Activated naive CD8-positive, alpha-beta T cell treated with anti-CD3 and anti-CD28 coated beads, Interleukin-2, amount 10 ng/mL, durations not matched to agents 7 days and 5 days (primary cell): Measurements from ENCODE around the gene KCTD16. TPM values are rescaled to one million over a fixed set of nuclear protein-coding genes. Genes with fewer than 3 reads are reported as not detected.
A peak's percentile ranks its signal among the peaks of the same experiment; 100 is the strongest.

ENCODE experiments used
- ATAC-seq: fragments of 150-1000 bp; cut with Tn5 transposase; one replicate; pipeline ENCODE4 v1.10.0; 2021; ENCODE audit warnings: low read depth, moderate library complexity
- POLR2A ChIA-PET: fragments of 350-600 bp; sonication (Branson Sonifier 250); formaldehyde crosslinking; loops from one replicate; lab custom pipeline; 2021; ENCODE audit warnings: antibody characterized with exemption; lab: Charles Lee
- DNase-seq: peaks from one replicate; pipeline ENCODE4 v3.0.0; 2021
- H3K27ac Mint-ChIP-seq: one replicate; pipeline ENCODE4 v1.8.0; 2022; ENCODE audit warnings: mild to moderate bottlenecking, mixed read lengths
- H3K27me3 Mint-ChIP-seq: one replicate; pipeline ENCODE4 v1.8.0; 2022; ENCODE audit warnings: mild to moderate bottlenecking, moderate library complexity, mixed read lengths
- H3K36me3 Mint-ChIP-seq: one replicate; pipeline ENCODE4 v1.8.0; 2021; ENCODE audit warnings: mild to moderate bottlenecking, mixed read lengths
- H3K4me1 Mint-ChIP-seq: one replicate; pipeline ENCODE4 v1.8.0; 2021; ENCODE audit warnings: mixed read lengths
- H3K4me3 Mint-ChIP-seq: one replicate; pipeline ENCODE4 v1.8.0; 2022; ENCODE audit warnings: mild to moderate bottlenecking, moderate library complexity, mixed read lengths
- H3K9me3 Mint-ChIP-seq: one replicate; pipeline ENCODE4 v1.8.0; 2021; ENCODE audit warnings: mixed read lengths
- total RNA-seq, 2 experiments: library from RNA; stranded (reverse); gene quantifications; one replicate each; pipeline ENCODE4 v1.2.3, GENCODE V29; 2021

Gene KCTD16
- total RNA-seq, 2 experiments from 2014 or later = 0.17 to 0.22 TPM

- ATAC-seq (no peak), DNase-seq (no peak)
- H3K4me1 Mint-ChIP-seq = peaks cover 5% of the 10 kb centered on the region
- H3K4me3 Mint-ChIP-seq = no peak overlapping the region
- no peaks in the 10 kb centered on the region for H3K36me3 Mint-ChIP-seq
- H3K27ac Mint-ChIP-seq = no peak overlapping the region
- H3K27me3 Mint-ChIP-seq = peaks cover 7% of the 10 kb centered on the region
- POLR2A ChIA-PET = no interaction called here
- no peaks in the 10 kb centered on the region for H3K9me3 Mint-ChIP-seq
These were observed 29.1 kb upstream of the KCTD16 start for GRCh38 chr5:144141585-144141984.

DNA sequence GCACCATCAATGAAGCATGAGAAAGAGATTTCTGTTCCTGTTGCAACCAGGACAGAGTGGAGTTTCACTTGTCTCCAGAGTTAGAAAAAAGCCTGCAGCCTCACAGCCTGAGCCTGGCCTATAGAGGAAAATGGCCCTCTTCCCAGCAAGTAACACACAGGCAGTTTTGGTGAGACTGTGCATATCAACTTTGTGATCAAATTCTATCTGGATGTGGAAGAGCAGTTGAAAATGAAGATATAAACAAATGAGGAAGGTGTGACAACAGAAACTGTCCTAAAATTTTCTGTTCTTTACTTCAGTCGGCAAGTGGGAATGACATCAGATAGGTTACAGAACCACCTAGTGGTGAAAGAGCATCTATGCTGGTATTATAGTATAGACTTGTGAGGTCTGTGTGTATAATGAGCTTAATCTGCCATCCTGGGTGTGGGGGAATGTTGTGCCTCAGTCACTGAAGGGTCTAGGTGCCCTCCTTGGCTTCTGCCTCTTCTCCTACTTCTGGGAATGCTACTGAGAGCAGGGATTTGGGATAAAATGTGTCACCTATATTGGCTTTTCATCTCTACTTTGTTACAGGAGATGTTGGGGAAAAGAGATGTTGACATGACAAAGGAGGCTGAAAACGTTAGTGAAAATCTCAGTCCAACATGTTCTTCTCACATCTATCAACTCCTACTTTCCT is 28.4 kb upstream of the KCTD16 start:
- H3K27me3 Mint-ChIP-seq = peaks cover 7% of the 10 kb centered on the region
- peaks cover 5% of the 10 kb centered on the region for H3K4me1 Mint-ChIP-seq
- ATAC-seq (peak; percentile 82), DNase-seq (no peak)
- no peak overlapping the region for H3K4me3 Mint-ChIP-seq
- no peaks in the 10 kb centered on the region for H3K36me3 Mint-ChIP-seq
- POLR2A ChIA-PET = interaction anchor here (1.0 kb wide), 1 partner anchor 739 kb away, joined by 3 read pairs; no protein-coding TSS in a partner anchor
- H3K9me3 Mint-ChIP-seq = no peaks in the 10 kb centered on the region
- H3K27ac Mint-ChIP-seq = no peak overlapping the region

DNA sequence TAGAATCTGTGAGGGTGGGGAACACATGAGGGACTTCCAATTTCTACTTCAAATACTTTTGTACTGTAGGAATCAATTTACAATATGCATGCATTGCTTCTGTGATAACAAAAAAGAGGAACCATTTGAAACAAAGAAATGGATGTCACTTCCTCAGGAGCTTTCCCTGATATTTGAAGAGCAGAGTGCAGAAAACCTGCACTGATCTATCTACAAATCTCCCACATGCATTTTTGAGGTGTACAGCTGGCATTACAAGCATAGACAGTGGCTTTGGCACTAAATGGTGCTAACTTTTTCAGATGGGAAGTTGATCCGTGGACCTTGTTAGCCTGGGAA is 27.9 kb upstream of the KCTD16 start:
- Mint-ChIP-seq H3K9me3 (no peaks in the 10 kb centered on the region), H3K4me3 (no peak overlapping the region), H3K27me3 (peaks cover 5% of the 10 kb centered on the region), H3K4me1 (peaks cover 5% of the 10 kb centered on the region), H3K36me3 (no peaks in the 10 kb centered on the region), H3K27ac (no peak overlapping the region)
- DNase-seq (no peak), ATAC-seq (no peak)
- POLR2A ChIA-PET = interaction anchor here (1.0 kb wide), 1 partner anchor 740 kb away, joined by 3 read pairs; no protein-coding TSS in a partner anchor

DNA sequence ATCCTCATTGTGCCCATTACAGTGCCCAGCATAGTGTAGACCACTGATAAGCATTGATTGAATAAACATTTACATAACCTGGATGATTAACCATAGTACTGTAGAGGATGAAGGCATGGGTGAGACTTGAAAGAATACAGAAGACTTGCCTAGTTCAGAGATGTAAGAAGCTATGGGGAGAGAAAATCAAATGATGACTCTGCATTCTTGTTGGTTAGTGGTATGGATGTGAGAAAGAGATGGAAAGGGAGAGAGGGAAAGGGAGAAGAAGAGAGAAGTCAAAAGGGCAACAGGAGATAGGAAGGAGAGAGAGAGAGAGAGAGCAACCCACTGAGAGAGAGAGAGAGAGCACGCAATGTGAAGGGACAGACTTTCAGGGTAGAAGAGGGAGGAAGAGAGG is 27.0 kb upstream of the KCTD16 start:
- POLR2A ChIA-PET = no interaction called here
- Mint-ChIP-seq H3K27ac (no peak overlapping the region), H3K27me3 (peaks cover 5% of the 10 kb centered on the region), H3K9me3 (no peaks in the 10 kb centered on the region), H3K4me3 (no peak overlapping the region), H3K36me3 (no peaks in the 10 kb centered on the region), H3K4me1 (peaks cover 5% of the 10 kb centered on the region)
- DNase-seq = no peak
- ATAC-seq = no peak

DNA sequence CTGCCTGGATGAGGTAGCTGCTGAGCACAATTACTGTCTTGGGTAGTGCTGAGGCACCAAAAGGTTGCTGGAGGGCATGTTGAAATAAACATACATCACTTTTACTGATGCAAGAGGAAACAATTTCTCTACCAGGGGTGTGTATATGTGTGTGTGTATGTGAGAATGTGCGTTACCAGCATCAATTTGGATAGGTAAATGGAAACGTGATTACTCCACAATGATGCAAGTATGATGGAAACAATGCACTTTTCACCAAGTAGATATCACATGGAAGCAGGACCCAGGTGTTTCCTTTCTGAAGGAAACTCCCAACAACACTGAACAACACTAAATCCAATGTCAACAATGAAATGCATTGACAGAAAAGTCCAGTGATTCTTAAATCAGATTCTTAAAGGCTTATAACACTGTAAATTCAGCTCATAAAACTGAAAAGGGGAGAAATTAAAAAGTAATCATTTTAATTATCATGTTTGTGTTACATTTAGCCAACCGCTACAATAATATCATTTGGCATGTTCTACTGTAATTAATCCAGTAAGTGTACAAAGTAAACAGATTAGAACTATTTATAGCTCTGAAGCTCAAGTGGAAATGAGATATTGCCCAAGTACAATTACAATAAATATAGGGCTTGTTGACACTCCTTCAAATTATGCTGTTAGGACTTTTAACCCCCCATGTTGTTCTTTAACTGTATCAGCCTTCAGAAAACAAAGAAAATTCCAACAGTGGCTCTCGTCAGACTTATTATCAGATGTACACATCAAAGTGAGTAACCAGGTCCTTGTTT is 25.5 kb upstream of the KCTD16 start:
- POLR2A ChIA-PET = no interaction called here
- Mint-ChIP-seq H3K27me3 (peaks cover 5% of the 10 kb centered on the region), H3K27ac (no peak overlapping the region), H3K4me3 (no peak overlapping the region), H3K36me3 (no peaks in the 10 kb centered on the region), H3K9me3 (no peaks in the 10 kb centered on the region), H3K4me1 (peaks cover 5% of the 10 kb centered on the region)
- no peak for DNase-seq
- ATAC-seq = no peak

DNA sequence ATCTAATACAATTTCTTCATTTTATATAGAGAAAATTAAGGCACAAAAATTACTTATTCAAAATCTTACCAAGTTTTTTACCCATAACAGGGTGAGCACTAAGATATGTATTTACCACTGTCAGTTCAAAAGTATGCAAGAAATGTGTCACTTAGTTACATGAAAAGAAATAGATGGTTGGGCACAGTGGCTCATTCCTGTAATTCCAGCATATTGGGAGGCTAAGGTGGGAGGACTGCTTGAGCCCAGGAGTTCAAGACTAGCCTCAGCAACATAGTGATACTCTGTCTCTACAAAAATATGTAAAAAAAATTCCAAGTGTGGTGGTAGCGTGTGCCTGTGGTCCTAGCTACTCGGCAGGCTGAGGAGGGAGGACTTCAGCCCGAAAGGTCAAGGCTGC is 19.6 kb upstream of the KCTD16 start:
- no peak overlapping the region for H3K4me3 Mint-ChIP-seq
- H3K36me3 Mint-ChIP-seq = no peaks in the 10 kb centered on the region
- H3K27ac Mint-ChIP-seq = no peak overlapping the region
- ATAC-seq (no peak), DNase-seq (no peak)
- POLR2A ChIA-PET = interaction anchor here (0.7 kb wide), 1 partner anchor 11 kb away, joined by 4 read pairs; no protein-coding TSS in a partner anchor
- no peaks in the 10 kb centered on the region for H3K27me3 Mint-ChIP-seq
- no peaks in the 10 kb centered on the region for H3K9me3 Mint-ChIP-seq
- H3K4me1 Mint-ChIP-seq = no peaks in the 10 kb centered on the region

GRCh38 chr5:144156767-144157171 is 13.9 kb upstream of the KCTD16 start:
- Mint-ChIP-seq H3K4me1 (no peaks in the 10 kb centered on the region), H3K4me3 (no peak overlapping the region), H3K36me3 (peaks cover 9% of the 10 kb centered on the region), H3K27me3 (no peaks in the 10 kb centered on the region), H3K27ac (no peak overlapping the region), H3K9me3 (no peaks in the 10 kb centered on the region)
- DNase-seq = no peak
- POLR2A ChIA-PET = no interaction called here
- ATAC-seq = no peak

DNA sequence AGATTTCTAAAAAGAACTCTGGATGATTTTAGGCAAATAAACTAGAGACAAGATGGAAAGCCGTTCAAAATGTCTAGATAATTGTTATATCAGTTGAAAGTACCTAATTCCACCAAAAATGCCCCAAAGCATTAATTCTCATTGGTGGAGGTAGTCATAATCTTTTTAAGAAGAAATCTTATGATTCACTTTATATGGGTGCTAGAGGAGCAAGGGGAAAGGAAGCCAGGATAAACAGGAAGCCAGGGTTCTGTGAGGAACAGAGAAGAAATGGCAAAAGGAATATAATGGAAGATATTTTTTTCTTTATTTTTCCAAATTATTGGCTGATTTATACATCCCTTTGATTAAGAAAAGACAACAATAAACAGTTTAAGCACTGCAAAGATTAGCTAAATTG is 8.0 kb upstream of the KCTD16 start:
- POLR2A ChIA-PET = no interaction called here
- peaks cover 10% of the 10 kb centered on the region for H3K4me1 Mint-ChIP-seq
- H3K27ac Mint-ChIP-seq = no peak overlapping the region
- peaks cover 23% of the 10 kb centered on the region for H3K36me3 Mint-ChIP-seq
- ATAC-seq = no peak
- H3K9me3 Mint-ChIP-seq = no peaks in the 10 kb centered on the region
- no peak for DNase-seq
- no peak overlapping the region for H3K4me3 Mint-ChIP-seq
- no peaks in the 10 kb centered on the region for H3K27me3 Mint-ChIP-seq

- Mint-ChIP-seq H3K36me3 (peaks cover 22% of the 10 kb centered on the region), H3K4me3 (no peak overlapping the region)
These were observed 4.0 kb upstream of the KCTD16 start for GRCh38 chr5:144166696-144167095.

DNA sequence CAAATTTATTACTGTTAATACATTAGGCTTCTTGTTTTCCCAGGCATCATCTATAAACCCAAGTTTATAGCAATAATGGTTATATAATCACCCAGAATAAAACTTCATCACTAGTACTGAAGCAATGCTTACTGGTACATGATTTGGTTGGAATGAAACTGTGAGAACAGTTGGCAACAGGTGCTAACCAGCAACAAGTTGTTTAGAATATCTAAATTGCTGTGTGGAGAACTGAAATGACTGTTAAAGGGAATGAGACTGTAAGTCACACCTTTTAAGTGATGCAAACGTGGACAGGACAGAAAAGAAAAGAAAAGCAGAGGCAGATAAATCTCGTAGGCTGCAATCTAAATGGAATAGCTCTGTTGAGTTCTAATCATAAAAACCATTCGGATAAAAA is 2.7 kb upstream of the KCTD16 start:
- Mint-ChIP-seq H3K36me3 (peaks cover 19% of the 10 kb centered on the region), H3K9me3 (no peaks in the 10 kb centered on the region), H3K27ac (no peak overlapping the region), H3K4me3 (no peak overlapping the region), H3K27me3 (no peaks in the 10 kb centered on the region), H3K4me1 (peaks cover 35% of the 10 kb centered on the region)
- ATAC-seq (no peak), DNase-seq (no peak)
- POLR2A ChIA-PET = interaction anchor here (0.6 kb wide), 1 partner anchor 585 kb away, joined by 3 read pairs; no protein-coding TSS in a partner anchor

More at GRCh38 chr5:144166696-144167095, 4.0 kb upstream of the KCTD16 start:
- DNase-seq (no peak), ATAC-seq (no peak)
- POLR2A ChIA-PET = no interaction called here
- Mint-ChIP-seq H3K4me1 (peaks cover 35% of the 10 kb centered on the region), H3K27me3 (no peaks in the 10 kb centered on the region), H3K9me3 (no peaks in the 10 kb centered on the region), H3K27ac (no peak overlapping the region)

- H3K27me3 Mint-ChIP-seq = peaks cover 2% of the 10 kb centered on the region
- H3K4me1 Mint-ChIP-seq = peaks cover 35% of the 10 kb centered on the region
- H3K4me3 Mint-ChIP-seq = peak overlapping the region; percentile 90
- H3K27ac Mint-ChIP-seq = peak overlapping the region; percentile 84
- DNase-seq (no peak), ATAC-seq (no peak)
- H3K9me3 Mint-ChIP-seq = no peaks in the 10 kb centered on the region
- POLR2A ChIA-PET = interaction anchor here (1.0 to 2.5 kb wide), 4 partner anchors 11 to 1167 kb away, joined by 3 to 36 read pairs (median 7); partner anchors contain the start of gene NR3C1
- peaks cover 13% of the 10 kb centered on the region for H3K36me3 Mint-ChIP-seq
These were observed 783 bp upstream of the KCTD16 start for GRCh38 chr5:144169904-144170275.

DNA sequence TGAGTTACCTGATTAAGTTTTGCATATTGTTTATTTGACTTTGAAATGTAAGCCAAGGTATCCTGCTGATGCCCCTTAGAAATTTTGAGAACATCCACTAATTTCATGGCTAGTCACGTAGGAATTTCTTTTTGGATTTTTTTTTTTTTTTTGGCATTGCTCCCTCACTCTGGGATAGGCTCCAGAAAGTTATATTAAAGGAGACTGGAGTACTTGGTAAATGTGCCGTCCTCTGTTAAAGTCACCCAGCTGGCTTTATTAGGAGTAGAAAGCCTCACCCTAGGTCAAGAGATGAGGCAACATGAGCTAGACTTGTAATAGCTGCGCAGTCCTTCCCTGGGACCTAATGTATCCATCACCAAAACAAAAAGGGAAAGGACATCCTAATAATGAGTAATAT is 3.1 kb downstream of the KCTD16 start:
- H3K9me3 Mint-ChIP-seq = no peaks in the 10 kb centered on the region
- peaks cover 3% of the 10 kb centered on the region for H3K36me3 Mint-ChIP-seq
- no peak overlapping the region for H3K4me3 Mint-ChIP-seq
- no peak for ATAC-seq
- peaks cover 21% of the 10 kb centered on the region for H3K4me1 Mint-ChIP-seq
- H3K27me3 Mint-ChIP-seq = peaks cover 2% of the 10 kb centered on the region
- H3K27ac Mint-ChIP-seq = no peak overlapping the region
- DNase-seq = no peak
- POLR2A ChIA-PET = no interaction called here

DNA sequence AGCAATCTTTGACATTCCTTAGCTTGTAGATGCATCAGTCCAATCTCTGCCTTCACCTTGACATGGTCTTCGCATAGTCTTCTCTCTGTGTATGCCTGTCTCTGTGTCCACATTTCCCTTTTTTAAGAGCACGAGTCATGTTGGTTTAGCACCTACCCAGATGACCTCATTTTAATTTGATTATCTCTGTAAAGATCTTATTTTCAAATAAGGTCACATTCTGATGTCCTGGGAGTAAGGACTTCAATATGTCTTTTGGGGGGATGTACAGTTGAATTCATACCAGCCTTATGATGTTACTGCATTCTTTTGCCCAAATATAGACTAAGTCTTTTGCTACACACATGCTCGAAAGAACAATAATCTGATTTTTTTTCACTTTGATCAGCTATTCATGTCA is 6.9 kb downstream of the KCTD16 start:
- no peak overlapping the region for H3K4me3 Mint-ChIP-seq
- POLR2A ChIA-PET = no interaction called here
- H3K27ac Mint-ChIP-seq = no peak overlapping the region
- peaks cover 6% of the 10 kb centered on the region for H3K4me1 Mint-ChIP-seq
- H3K9me3 Mint-ChIP-seq = peaks cover 2% of the 10 kb centered on the region
- DNase-seq = no peak
- peaks cover 4% of the 10 kb centered on the region for H3K27me3 Mint-ChIP-seq
- no peak for ATAC-seq
- no peaks in the 10 kb centered on the region for H3K36me3 Mint-ChIP-seq

DNA sequence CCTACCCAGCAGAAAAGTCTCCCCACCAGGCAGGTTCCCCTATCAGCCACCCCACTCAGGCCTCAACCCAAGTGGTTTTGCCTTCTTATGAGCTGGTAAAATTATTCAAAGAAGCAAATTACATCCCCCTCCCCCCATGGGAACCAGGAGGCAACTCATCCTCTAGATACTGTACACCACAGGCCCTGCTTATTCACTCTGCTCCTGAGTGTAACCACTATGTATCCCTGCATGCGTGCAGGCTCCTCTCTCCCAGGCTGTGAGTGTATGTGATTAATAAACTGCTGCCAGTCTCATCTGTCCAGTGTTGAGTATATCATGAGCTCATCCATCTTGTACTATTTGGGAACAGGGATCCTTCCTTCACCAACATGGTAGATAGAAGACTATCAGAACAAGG is 8.6 kb downstream of the KCTD16 start:
- Mint-ChIP-seq H3K27ac (no peak overlapping the region), H3K36me3 (no peaks in the 10 kb centered on the region), H3K4me1 (peaks cover 11% of the 10 kb centered on the region), H3K27me3 (peaks cover 4% of the 10 kb centered on the region), H3K9me3 (peaks cover 2% of the 10 kb centered on the region), H3K4me3 (no peak overlapping the region)
- POLR2A ChIA-PET = interaction anchor here (1.4 kb wide), 1 partner anchor 9 kb away, joined by 3 read pairs; no protein-coding TSS in a partner anchor
- ATAC-seq (no peak), DNase-seq (no peak)
